GM13977 (cell line): Measurements from ENCODE around the gene HNF4A.
A peak's percentile ranks its signal among the peaks of the same experiment; 100 is the strongest.
"Not testable (repeated sequence)": the region's sequence is repeated elsewhere in the genome, so short reads cannot be mapped to it uniquely, and the experiment has no call there.

ENCODE experiments used
- DNase-seq: peaks from one replicate; pipeline ENCODE4 v3.0.0; 2012; ENCODE audit warnings: low spot score
- CTCF ChIP-seq: IDR thresholded peaks from 2 replicates; pipeline ENCODE4 v1.5.1; 2012; ENCODE audit warnings: mild to moderate bottlenecking, control low read depth; ENCODE audit not compliant: insufficient read depth; ENCODE audit errors: extremely low read depth, missing control alignments
- in situ Hi-C: fragments of 300-500 bp; cut with MboI; formaldehyde crosslinking; loops from one replicate; pipeline ENCODE4 v1.12.0; 2022; ENCODE audit warnings: low sequenced_read_pairs, low pct_unique_long_range_greater_than_20kb, mixed read lengths, inconsistent platforms; ENCODE audit not compliant: unreplicated experiment

HNF4A gene

GRCh38 chr20:44464514-44464913 lies 109.0 kb downstream of the HNF4A start:
- TF ChIP-seq CTCF = no peak
- DNase-seq = no peak
- in situ Hi-C loops = no loop called here

GRCh38 chr20:44465001-44465560 lies 109.6 kb downstream of the HNF4A start:
- no peak for DNase-seq
- in situ Hi-C loops = no loop called here
- no peak for TF ChIP-seq CTCF

GRCh38 chr20:44467289-44467883 lies 111.9 kb downstream of the HNF4A start:
- in situ Hi-C loops = no loop called here
- TF ChIP-seq CTCF = no peak
- no peak for DNase-seq

GRCh38 chr20:44468044-44468782 lies 112.7 kb downstream of the HNF4A start:
- no peak for DNase-seq
- in situ Hi-C loops = no loop called here
- TF ChIP-seq CTCF = no peak

GRCh38 chr20:44470327-44470726 lies 114.8 kb downstream of the HNF4A start:
- no peak for DNase-seq
- no peak for TF ChIP-seq CTCF
- in situ Hi-C loops = no loop called here

GRCh38 chr20:44471481-44471882 lies 116.0 kb downstream of the HNF4A start:
- in situ Hi-C loops = no loop called here
- peak; percentile 27 for TF ChIP-seq CTCF
- DNase-seq = no peak

GRCh38 chr20:44472283-44472682 lies 116.8 kb downstream of the HNF4A start:
- in situ Hi-C loops, DNase-seq: not testable (repeated sequence)
